ELR (cell line): ENCODE measurements around the gene TMEM255B.

Source experiments
- DNase-seq: peaks from one replicate; pipeline ENCODE4 v3.0.0-alpha.2; 2015; ENCODE audit warnings: low read depth

Gene TMEM255B

GRCh38 chr13:113768018-113768905 lies 9.2 kb downstream of the TMEM255B start:
- DNase-seq, result no peak

- no peak for DNase-seq
Observed at GRCh38 chr13:113769106-113769505, 10.1 kb downstream of the TMEM255B start.

- DNase-seq, result no peak
Observed at GRCh38 chr13:113769881-113770280, 10.9 kb downstream of the TMEM255B start.

GRCh38 chr13:113770441-113770840 lies 11.4 kb downstream of the TMEM255B start:
- no peak for DNase-seq

- DNase-seq, result no peak
Observed at GRCh38 chr13:113770937-113771336, 11.9 kb downstream of the TMEM255B start.

GRCh38 chr13:113771709-113772331 lies 12.8 kb downstream of the TMEM255B start:
- peak; percentile 60 for DNase-seq

GRCh38 chr13:113774177-113775107 lies 15.4 kb downstream of the TMEM255B start:
- peak; percentile 65 for DNase-seq

GRCh38 chr13:113775451-113776145 lies 16.6 kb downstream of the TMEM255B start:
- DNase-seq, result no peak

- no peak for DNase-seq
Observed at GRCh38 chr13:113776231-113777125, 17.5 kb downstream of the TMEM255B start.

- peak; percentile 40 for DNase-seq
Observed at GRCh38 chr13:113777311-113778260, 18.6 kb downstream of the TMEM255B start.

GRCh38 chr13:113781571-113781970 lies 22.5 kb downstream of the TMEM255B start:
- no peak for DNase-seq

GRCh38 chr13:113782472-113782871 lies 23.4 kb downstream of the TMEM255B start:
- no peak for DNase-seq

GRCh38 chr13:113783200-113783881 lies 24.3 kb downstream of the TMEM255B start:
- no peak for DNase-seq

- DNase-seq, result no peak
Observed at GRCh38 chr13:113783966-113784644, 25.1 kb downstream of the TMEM255B start.

GRCh38 chr13:113784645-113785024 lies 25.6 kb downstream of the TMEM255B start:
- no peak for DNase-seq

- DNase-seq, result peak; percentile 97
Observed at GRCh38 chr13:113785051-113786010, 26.3 kb downstream of the TMEM255B start.

GRCh38 chr13:113786262-113786841 lies 27.3 kb downstream of the TMEM255B start:
- DNase-seq, result peak; percentile 80
